Measurements from ENCODE around the gene PCSK2. TPM values are rescaled to one million over a fixed set of nuclear protein-coding genes. Genes with fewer than 3 reads are reported as not detected.

Gene PCSK2
- total and polyA plus RNA-seq, 2 of the 8 experiments (the other 6 are each of a cell fraction or from before 2014, with no cell fraction given) = 1.9 to 4.2 TPM

GRCh38 chr20:17518339-17519052 is 291.7 kb downstream of the PCSK2 start (continued):
- no peak for TF ChIP-seq RBBP5 (IDR thresholded peaks at IDR 0.05; ENCODE audit: borderline replicate concordance, low read depth, low read length)
- no peak for TF ChIP-seq ASH2L (IDR thresholded peaks at IDR 0.05; ENCODE audit: low read length)
- no peak for TF ChIP-seq TAF7 (optimal IDR thresholded peaks at IDR 0.05; ENCODE audit: borderline replicate concordance, low read depth, low read length)
- TF ChIP-seq JUN (IDR thresholded peaks at IDR 0.05; ENCODE audit: low read depth, low read length) = no peak
- TF ChIP-seq SP1 (IDR thresholded peaks at IDR 0.05; ENCODE audit: low read depth, low read length) = no peak
- 0 out of 2 replicates have a peak, but pooled peaks have one; percentile 9 for TF ChIP-seq ATF3 (IDR thresholded peaks at IDR 0.05; ENCODE audit: insufficient read depth, low read depth, low read length)
- TF ChIP-seq RFX5 (IDR thresholded peaks at IDR 0.05; ENCODE audit: borderline replicate concordance, low read depth, low read length) = no peak

All from H1 (cell line).